ENCODE results near the gene C1QL4.

GRCh38 chr12:49298160-49298559 lies 38.8 kb downstream of the C1QL4 start:
- peak in 2 of 6 experiments; percentile 25 to 31 for TF ChIP-seq CTCF (IDR thresholded peaks at IDR 0.05)
- no peak for TF ChIP-seq POLR2A (IDR thresholded peaks at IDR 0.05)

Measured in Peyer's patch (tissue), 4 donors.